GM23338 (cell line): ENCODE results near the gene RABGAP1L. TPM values are rescaled to one million over a fixed set of nuclear protein-coding genes. Genes with fewer than 3 reads are reported as not detected.

Experiments
- ATAC-seq: fragments of 200-7000 bp; cut with Tn5 transposase; 3 replicates; pipeline ENCODE4 v1.9.1; 2020
- DNase-seq: peaks from one replicate; pipeline ENCODE4 v3.0.0-alpha.2; 2015; ENCODE audit warnings: low spot score
- H2AFZ ChIP-seq: fragments of 200-600 bp; sonication (generic); 2 replicates; pipeline ENCODE4 v1.8.0; 2016; ENCODE audit warnings: antibody characterized with exemption, mild to moderate bottlenecking, moderate library complexity
- H3F3A ChIP-seq: fragments of 200-600 bp; sonication (generic); replicated peaks from 2 replicates; pipeline ENCODE4 v1.8.0; 2017; ENCODE audit warnings: antibody characterized with exemption, mixed run types, low read depth
- H3K27ac ChIP-seq: fragments of 200-600 bp; sonication (generic); 2 replicates; pipeline ENCODE4 v1.6.1; 2016; ENCODE audit warnings: low read depth
- H3K27me3 ChIP-seq: fragments of 200-600 bp; sonication (generic); 2 replicates; pipeline ENCODE4 v1.8.0; 2016; ENCODE audit warnings: mild to moderate bottlenecking, mixed run types, moderate library complexity; ENCODE audit not compliant: insufficient read depth
- H3K36me3 ChIP-seq: fragments of 200-600 bp; sonication (generic); 2 replicates; pipeline ENCODE4 v1.8.0; 2016; ENCODE audit warnings: mild to moderate bottlenecking; ENCODE audit not compliant: insufficient read depth
- H3K4me1 ChIP-seq: fragments of 200-600 bp; sonication (generic); 2 replicates; pipeline ENCODE4 v1.8.0; 2016; ENCODE audit warnings: mild to moderate bottlenecking, moderate library complexity; ENCODE audit not compliant: insufficient read depth
- H3K4me2 ChIP-seq: fragments of 200-600 bp; sonication (generic); 2 replicates; pipeline ENCODE4 v1.7.1; 2017; ENCODE audit warnings: mixed run types
- H3K4me3 ChIP-seq: fragments of 200-600 bp; sonication (generic); 2 replicates; pipeline ENCODE4 v1.6.1; 2016; ENCODE audit warnings: mixed run types
- H3K79me2 ChIP-seq: fragments of 200-600 bp; sonication (generic); replicated peaks from 2 replicates; pipeline ENCODE4 v1.8.0; 2017; ENCODE audit warnings: mild to moderate bottlenecking; ENCODE audit not compliant: insufficient read depth
- H3K9me2 ChIP-seq: fragments of 200-600 bp; sonication (generic); 2 replicates; pipeline ENCODE4 v1.8.0; 2017; ENCODE audit not compliant: insufficient read depth
- H4K20me1 ChIP-seq: fragments of 200-600 bp; sonication (generic); replicated peaks from 2 replicates; pipeline ENCODE4 v1.8.0; 2017; ENCODE audit warnings: mild to moderate bottlenecking; ENCODE audit not compliant: insufficient read depth
- H3K27ac Mint-ChIP-seq: 2 replicates; pipeline ENCODE4 v1.8.0; 2020; ENCODE audit warnings: inconsistent platforms, mild to moderate bottlenecking, moderate library complexity, mixed read lengths
- H3K27me3 Mint-ChIP-seq: 3 replicates; pipeline ENCODE4 v1.8.0; 2022; ENCODE audit warnings: low read depth, mild to moderate bottlenecking, moderate library complexity, mixed read lengths, inconsistent platforms; ENCODE audit not compliant: insufficient read depth, poor library complexity
- H3K36me3 Mint-ChIP-seq: 3 replicates; pipeline ENCODE4 v1.8.0; 2021; ENCODE audit warnings: low read depth, mild to moderate bottlenecking, inconsistent platforms, moderate library complexity, mixed read lengths
- H3K4me1 Mint-ChIP-seq: 3 replicates; pipeline ENCODE4 v1.8.0; 2020; ENCODE audit warnings: mild to moderate bottlenecking, inconsistent platforms, mixed read lengths
- H3K4me3 Mint-ChIP-seq: 3 replicates; pipeline ENCODE4 v1.8.0; 2021; ENCODE audit warnings: moderate library complexity, mild to moderate bottlenecking, inconsistent platforms, mixed read lengths
- H3K9me3 Mint-ChIP-seq: 3 replicates; pipeline ENCODE4 v1.8.0; 2020; ENCODE audit warnings: moderate library complexity, mild to moderate bottlenecking, inconsistent platforms, mixed read lengths
- CREB1 ChIP-seq: fragments of 250-450 bp; sonication (Bioruptor Pico); IDR thresholded peaks from 2 replicates; pipeline ENCODE4 v1.5.0; 2020; ENCODE audit warnings: low read depth, mild to moderate bottlenecking, moderate library complexity
- CTCF ChIP-seq, 2 experiments: fragments of 200-600 bp in 1 of 2; sonication (generic) in 1 of 2; conservative IDR thresholded peaks; 2 replicates each; pipeline versions ENCODE4 v1.5.1 to v1.6.1; 2016 to 2017; ENCODE audit warnings: antibody characterized with exemption in 2 of 2, low read depth in 2 of 2, mild to moderate bottlenecking in 2 of 2, moderate library complexity in 1 of 2
- EZH2 ChIP-seq: fragments of 200-600 bp; sonication (generic); IDR thresholded peaks from one replicate; pipeline ENCODE4 v1.8.0; 2017; ENCODE audit warnings: antibody characterized with exemption, mild to moderate bottlenecking, low read depth; ENCODE audit not compliant: unreplicated experiment
- EZH2phosphoT487 ChIP-seq: fragments of 200-600 bp; sonication (generic); IDR thresholded peaks from one replicate; pipeline ENCODE4 v1.8.1; 2018; ENCODE audit warnings: antibody characterized with exemption; ENCODE audit not compliant: unreplicated experiment
- JUNB ChIP-seq: IDR thresholded peaks from one replicate; pipeline ENCODE4 v1.6.1; 2016; ENCODE audit warnings: antibody characterized with exemption; ENCODE audit not compliant: unreplicated experiment
- NANOG ChIP-seq: IDR thresholded peaks from 2 replicates; pipeline ENCODE4 v1.6.1; 2016; ENCODE audit warnings: antibody characterized with exemption, borderline replicate concordance
- POLR2AphosphoS5 ChIP-seq: IDR thresholded peaks from 2 replicates; pipeline ENCODE4 v1.6.1; 2016; ENCODE audit warnings: antibody characterized with exemption, low read depth
- REST ChIP-seq: IDR thresholded peaks from one replicate; pipeline ENCODE4 v1.6.1; 2018; ENCODE audit warnings: antibody characterized with exemption; ENCODE audit not compliant: unreplicated experiment
- STAT1 ChIP-seq: IDR thresholded peaks from one replicate; pipeline ENCODE4 v1.6.1; 2016; ENCODE audit warnings: antibody characterized with exemption; ENCODE audit not compliant: unreplicated experiment
- ZNF114 ChIP-seq: fragments of 250-450 bp; sonication (Bioruptor Pico); IDR thresholded peaks from 2 replicates; pipeline ENCODE4 v1.5.0; 2020; ENCODE audit warnings: mild to moderate bottlenecking, moderate library complexity
- ZNF331 ChIP-seq: fragments of 250-450 bp; sonication (Bioruptor Pico); IDR thresholded peaks from 2 replicates; pipeline ENCODE4 v1.5.0; 2020; ENCODE audit warnings: low read depth, mild to moderate bottlenecking, moderate library complexity
- polyA plus RNA-seq: library from polyadenylated mRNA; unstranded; fragments of >200 nt; fragmentation: Nextera tagmentation; extraction: Ambion mirVana; gene quantifications from 2 replicates; pipeline ENCODE4 v1.2.1, GENCODE V29; 2016
- total RNA-seq: library from RNA; depleted of rRNA; stranded (reverse); fragments of >200 nt; shearing (Covaris generic); gene quantifications from 2 replicates; pipeline ENCODE4 v1.2.3, GENCODE V29; 2014
- TF ChIP-seq, protein P1 (sequence below): IDR thresholded peaks from 2 replicates; pipeline ENCODE4 v1.6.1; 2016; ENCODE audit warnings: antibody characterized with exemption

The RABGAP1L gene
- total and polyA plus RNA-seq, 2 experiments from 2014 or later, result 83.2 to 136 TPM

GRCh38 chr1:174971466-174971865 is 812.1 kb downstream of the RABGAP1L start (continued):
- no peak for TF ChIP-seq REST
- TF ChIP-seq CREB1 (CRISPR knock-in tag), result no peak
- TF ChIP-seq EZH2, result no peak
- no peak for TF ChIP-seq ZNF331 (CRISPR knock-in tag)
- no peak for TF ChIP-seq JUNB
- TF ChIP-seq, protein P1, sequence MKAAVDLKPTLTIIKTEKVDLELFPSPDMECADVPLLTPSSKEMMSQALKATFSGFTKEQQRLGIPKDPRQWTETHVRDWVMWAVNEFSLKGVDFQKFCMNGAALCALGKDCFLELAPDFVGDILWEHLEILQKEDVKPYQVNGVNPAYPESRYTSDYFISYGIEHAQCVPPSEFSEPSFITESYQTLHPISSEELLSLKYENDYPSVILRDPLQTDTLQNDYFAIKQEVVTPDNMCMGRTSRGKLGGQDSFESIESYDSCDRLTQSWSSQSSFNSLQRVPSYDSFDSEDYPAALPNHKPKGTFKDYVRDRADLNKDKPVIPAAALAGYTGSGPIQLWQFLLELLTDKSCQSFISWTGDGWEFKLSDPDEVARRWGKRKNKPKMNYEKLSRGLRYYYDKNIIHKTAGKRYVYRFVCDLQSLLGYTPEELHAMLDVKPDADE, result no peak

- Histone ChIP-seq H3K27me3 (no peaks in the 10 kb centered on the region), H3K4me1 (no peaks in the 10 kb centered on the region), H3K4me2 (no peak overlapping the region), H3K36me3 (peaks cover 63% of the 10 kb centered on the region), H3K9me2 (no peaks in the 10 kb centered on the region), H3K79me2 (peaks cover 20% of the 10 kb centered on the region; the same call in 1 of the 2 replicates), H4K20me1 (peaks cover 3% of the 10 kb centered on the region), H2AFZ (no peak overlapping the region), H3F3A (peaks cover 8% of the 10 kb centered on the region), H3K4me3 (no peak overlapping the region), H3K27ac (peak overlapping the region; percentile 76)
- H3K27ac Mint-ChIP-seq, result 0 out of 2 replicates have a peak overlapping the region, but pooled peaks have one; percentile 19
- H3K4me1 Mint-ChIP-seq, result no peaks in the 10 kb centered on the region
- peaks cover 64% of the 10 kb centered on the region for H3K36me3 Mint-ChIP-seq
- peaks cover 2% of the 10 kb centered on the region for H3K27me3 Mint-ChIP-seq
- ATAC-seq, result no peak
- no peaks in the 10 kb centered on the region for H3K9me3 Mint-ChIP-seq
- H3K4me3 Mint-ChIP-seq, result no peak overlapping the region
- no peak for DNase-seq
- no peak for TF ChIP-seq NANOG
- TF ChIP-seq, protein P1, result no peak
- TF ChIP-seq ZNF114 (CRISPR knock-in tag), result no peak
- no peak for TF ChIP-seq EZH2
- no peak for TF ChIP-seq CREB1 (CRISPR knock-in tag)
- TF ChIP-seq CTCF (conservative IDR thresholded peaks at IDR 0.05; ENCODE audit: low read depth in 2 of 2), result no peak
- no peak for TF ChIP-seq EZH2phosphoT487
- TF ChIP-seq STAT1, result no peak
- TF ChIP-seq REST, result no peak
- TF ChIP-seq ZNF331 (CRISPR knock-in tag), result no peak
- TF ChIP-seq POLR2AphosphoS5, result no peak
These were observed 812.6 kb downstream of the RABGAP1L start for GRCh38 chr1:174971902-174972301.
